Nucleus accumbens (tissue), 56 donors: ENCODE data around the gene EIF3B.
"Not testable (repeated sequence)": the region's sequence is repeated elsewhere in the genome, so short reads cannot be mapped to it uniquely, and the experiment has no call there.

ENCODE experiments used
- DNase-seq, 56 donors: peaks; one replicate each; lab custom pipeline; 2025; lab: John Stamatoyannopoulos, UW

The EIF3B gene

DNA sequence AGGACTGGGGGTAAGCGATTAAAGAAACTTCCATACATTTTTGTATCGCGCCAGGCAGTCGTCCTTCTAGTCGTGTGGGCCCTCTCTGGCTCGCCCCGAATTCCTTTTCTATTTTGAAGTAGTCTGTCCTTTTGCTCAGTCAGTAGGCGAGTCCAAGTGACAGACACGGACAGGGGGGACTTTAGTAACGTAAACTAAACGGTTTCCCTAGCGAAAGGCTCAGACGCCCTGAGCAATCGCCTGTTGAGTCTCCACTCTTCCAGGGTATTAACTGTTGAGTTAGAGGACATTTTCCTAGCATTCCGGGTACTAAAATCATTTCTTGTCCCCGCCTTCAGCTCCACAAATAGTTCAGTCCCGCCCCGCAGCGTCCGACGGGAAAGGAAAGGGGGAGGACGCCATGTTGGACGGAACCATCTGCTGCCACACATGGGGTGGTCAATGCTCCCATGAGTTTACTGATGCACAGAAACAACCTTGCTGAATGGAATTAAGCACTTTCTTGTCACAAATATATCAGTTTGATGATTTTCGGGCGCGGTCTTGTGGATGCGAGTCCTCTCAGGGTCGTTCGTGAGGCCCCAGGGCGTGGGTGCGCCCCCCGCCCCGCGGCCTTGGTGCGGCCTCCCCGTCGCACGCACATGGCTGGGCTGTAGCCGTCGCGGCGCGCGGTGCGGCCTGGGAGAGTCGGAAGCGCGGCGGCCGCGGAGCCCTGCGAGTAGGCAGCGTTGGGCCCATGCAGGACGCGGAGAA lies at the start of gene EIF3B:
EIF3B (plus strand) TSS at position 642 of the 753 bp plus-strand sequence; CDS start at position 737, 95 bp downstream.
- peak; percentile 28 to 99 (median 87) for DNase-seq

DNA sequence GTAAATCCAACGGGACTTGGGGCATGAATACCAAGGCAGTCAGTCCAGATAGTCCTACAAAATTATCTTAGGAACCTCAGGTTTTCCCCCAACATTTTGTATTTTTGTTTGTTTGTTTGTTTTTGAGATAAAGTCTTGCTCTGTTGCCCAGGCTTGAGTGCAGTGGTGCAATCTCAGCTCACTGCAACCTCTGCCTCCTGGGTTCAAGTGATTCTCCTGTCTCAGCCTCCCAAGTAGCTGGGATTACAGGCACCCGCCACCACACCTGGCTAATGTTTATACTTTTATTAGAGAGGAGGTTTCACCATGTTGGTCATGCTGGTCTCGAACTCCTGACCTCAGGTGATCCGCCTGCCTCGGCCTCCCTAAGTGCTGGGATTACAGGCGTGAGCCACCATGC lies 49.4 kb upstream of the EIF3B start:
- not testable (repeated sequence) for DNase-seq

DNA sequence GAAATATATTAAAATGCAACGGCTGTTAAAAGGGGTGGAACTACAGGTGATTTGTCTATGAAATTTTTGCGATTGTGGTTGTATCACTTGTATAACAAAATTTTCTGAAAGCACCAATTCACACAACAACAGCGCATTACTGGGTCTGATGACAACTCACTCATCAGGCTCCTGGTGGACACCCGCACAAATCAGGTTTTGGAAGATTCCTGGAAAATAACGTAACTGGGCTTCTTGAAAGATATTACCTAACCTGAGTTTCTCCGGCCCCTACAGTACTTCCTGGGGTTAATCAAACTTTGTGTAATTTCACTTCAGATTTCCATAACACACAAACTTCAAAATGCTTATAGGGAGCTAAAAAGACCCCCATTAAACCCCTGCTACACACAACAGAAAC lies 47.9 kb upstream of the EIF3B start:
- no peak for DNase-seq

DNA sequence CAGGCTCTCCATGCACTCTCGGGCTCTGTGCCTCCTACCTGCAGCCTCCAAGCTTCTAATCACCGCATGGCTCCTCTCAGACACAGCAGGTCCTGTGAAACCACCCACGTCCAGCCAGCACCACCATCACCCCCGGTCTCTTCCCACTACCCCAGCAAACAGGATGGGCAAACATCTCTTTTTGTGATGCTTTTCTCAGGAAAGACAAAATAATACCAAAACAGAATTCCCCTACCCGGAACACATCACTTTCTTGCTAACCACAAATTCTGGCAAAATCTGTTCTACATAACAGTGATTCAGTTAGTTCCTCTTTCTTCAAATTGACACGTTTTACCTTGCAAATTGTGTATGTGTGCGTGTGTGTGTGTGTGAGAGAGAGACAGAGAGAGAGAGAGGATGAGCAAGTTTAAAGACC lies 46.9 kb upstream of the EIF3B start:
- no peak for DNase-seq

DNA sequence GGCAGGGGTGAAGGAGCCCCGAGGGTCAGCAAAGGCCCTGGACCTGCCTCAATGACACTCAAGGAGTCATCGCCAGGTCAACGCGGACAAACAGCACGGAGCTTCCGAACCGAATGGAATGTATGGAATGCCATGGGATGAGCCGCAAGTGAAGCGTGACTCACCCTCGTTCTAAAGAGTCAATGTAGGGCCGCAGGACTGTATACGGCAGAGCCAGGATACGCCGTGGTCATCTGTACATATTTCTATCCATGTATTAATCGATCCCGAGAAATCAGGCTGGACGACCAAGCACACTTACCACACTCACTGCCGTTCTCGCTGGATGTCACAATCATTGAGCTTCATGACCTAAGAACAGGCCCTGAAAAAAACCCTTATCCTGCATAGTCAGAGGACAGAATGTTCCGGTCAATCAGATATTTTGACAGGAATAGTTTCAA lies 44.7 kb upstream of the EIF3B start:
- DNase-seq: no peak

DNA sequence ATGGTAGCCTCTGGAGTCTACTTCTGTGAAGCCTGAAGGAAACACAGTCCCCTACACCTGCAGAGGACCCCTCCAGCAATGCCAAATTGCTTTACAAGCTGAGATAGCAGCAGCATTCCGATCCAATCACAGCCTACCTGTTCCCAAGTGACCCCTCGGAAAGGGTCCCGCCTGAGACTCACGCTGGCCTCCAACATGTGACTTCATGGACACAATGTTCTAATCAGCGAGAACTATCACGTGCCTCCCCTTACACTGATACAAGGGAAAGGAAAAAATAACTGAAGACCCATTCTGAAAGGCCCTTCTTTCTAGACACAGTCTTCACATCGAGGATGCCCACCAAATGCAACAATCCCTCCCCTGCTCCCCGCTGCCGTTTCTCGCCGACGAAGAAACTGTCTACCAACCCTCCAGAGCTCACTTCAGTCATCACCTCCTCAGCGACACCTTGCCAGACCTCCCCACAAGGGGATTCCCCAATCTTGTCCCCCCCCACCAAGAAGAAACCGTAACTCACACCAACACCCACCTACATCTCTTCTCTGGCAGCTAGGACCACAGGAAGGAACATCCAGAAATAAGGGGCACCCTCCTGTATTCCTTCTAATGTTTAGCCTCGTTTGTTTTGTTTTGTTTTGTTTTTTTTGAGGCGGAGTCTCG lies 42.2 kb upstream of the EIF3B start:
- DNase-seq: no peak

DNA sequence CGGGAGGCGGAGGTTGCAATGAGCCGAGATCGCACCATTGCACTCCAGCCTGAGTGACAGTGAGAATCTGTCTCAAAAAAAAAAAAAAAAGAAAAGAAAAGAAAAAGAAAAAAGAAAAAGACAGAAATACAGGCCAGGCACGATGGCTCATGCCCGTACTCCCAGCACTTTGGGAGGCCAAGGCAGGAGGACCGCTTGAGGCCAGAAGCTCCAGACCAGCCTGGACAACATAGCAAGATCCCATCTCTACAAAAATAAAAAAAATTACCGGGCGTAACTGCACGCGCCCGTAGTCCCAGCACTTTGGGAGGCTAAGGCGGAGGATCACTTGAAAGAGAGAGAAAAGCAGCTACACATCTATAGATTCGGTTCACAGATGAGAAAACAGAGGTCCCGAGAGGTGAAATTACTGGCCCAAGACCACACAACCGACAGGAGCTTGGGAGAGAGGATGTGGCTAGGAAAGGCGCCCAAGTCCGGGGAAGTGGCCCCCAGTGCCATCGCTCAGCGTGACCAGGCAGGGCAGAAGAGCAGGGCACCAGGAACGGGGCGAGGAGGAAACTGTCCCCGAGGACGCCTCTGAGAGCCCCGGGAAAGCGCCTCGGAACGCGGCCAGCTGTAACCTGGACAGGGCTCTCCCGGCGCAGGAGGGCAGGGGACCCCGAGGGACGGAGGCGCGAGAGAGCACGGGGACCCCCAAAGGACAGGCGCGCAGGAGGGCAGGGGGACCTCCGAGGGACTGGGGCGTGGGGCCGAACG lies 41.0 kb upstream of the EIF3B start:
- DNase-seq: peak in 7 of 56 donors; percentile 22 to 61 (median 35)

DNA sequence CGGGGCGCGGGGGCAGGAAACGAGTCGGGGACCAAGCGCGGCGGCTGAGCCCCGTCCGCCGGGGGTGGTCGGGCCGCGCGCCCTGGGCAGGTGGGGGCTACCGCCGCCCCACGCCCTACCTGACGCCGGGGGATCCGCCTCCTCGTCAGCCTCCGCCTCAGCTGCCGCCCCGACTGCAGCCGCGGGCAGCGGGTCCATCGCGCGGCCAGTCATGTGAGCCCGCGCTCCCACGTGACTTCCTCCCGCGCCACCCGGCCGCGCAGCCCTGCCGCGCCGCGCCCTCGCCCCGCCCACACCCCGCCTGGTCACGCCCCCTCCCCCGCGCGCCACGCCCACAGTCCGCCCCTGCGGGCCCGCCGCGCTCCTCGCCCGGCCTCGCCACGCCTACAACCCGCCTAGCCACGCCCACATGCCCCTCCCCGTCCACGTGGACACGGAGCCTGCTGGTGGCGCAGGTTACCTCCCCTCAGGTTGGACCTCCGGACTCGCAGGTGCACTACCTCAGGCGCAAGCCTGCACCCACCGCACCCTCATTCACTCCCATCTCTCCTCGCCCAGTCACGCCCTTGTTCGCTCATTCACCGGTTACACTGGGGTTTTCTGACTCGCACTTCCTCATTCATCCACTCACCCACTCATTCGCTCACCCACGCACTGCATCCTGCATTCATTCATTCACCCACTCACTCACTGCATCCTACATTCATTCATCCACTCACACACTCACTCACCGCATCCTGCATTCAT lies 40.2 kb upstream of the EIF3B start, which contains the start of gene SNX8:
SNX8 (minus strand) TSS at position 233 of the 747 bp plus-strand sequence; CDS start at position 213, 20 bp downstream.
- peak; percentile 19 to 94 (median 86) for DNase-seq

DNA sequence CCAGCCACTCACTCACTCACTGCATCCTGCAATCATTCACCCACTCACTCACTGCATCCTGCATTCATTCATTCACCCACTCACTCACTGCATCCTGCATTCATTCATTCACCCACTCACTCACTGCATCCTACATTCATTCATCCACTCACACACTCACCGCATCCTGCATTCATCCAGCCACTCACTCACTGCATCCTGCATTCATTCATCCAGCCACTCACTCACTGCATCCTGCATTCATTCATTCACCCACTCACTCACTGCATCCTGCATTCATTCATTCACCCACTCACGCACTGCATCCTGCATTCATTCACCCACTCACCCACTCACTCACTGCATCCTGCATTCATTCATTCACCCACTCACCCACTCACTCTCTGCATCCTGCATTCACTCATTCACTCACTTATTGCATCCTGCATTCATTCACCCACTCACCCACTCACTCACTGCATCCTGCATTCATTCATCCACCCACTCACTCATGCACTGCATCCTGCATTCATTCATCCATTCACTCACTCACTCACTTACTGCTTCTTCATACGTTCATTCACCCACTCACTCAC lies 39.6 kb upstream of the EIF3B start:
- not testable (repeated sequence) for DNase-seq

DNA sequence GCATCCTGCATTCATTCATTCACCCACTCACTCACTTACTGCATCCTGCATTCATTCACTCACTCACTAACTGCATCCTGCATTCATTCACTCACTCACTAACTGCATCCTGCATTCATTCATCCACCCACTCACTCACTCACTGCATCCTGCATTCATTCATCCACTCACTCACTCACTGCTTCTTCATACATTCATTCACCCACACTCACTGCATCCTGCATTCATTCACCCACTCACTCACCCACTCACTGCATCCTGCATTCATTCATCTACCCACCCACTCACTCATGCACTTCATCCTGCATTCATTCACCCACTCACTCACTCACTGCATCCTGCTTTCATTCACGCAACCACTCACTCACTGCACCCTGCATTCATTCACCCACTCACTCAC lies 38.8 kb upstream of the EIF3B start:
- no peak for DNase-seq

DNA sequence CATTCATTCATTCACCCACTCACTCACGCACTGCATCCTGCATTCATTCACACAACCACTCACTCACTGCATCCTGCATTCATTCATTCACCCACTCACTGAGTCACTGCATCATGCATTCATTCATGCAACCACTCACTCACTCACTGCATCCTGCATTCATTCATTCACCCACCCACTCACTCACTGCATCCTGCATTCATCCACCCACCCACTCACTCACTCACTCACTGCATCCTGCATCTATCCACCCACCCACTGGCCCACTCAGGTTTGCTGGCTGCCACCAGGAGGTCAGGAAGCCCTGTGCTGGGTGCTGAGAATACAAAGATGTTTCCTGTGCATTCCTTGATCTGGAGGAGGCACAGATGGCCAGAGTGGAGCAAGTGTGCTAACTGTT lies 38.0 kb upstream of the EIF3B start:
- DNase-seq: no peak

DNA sequence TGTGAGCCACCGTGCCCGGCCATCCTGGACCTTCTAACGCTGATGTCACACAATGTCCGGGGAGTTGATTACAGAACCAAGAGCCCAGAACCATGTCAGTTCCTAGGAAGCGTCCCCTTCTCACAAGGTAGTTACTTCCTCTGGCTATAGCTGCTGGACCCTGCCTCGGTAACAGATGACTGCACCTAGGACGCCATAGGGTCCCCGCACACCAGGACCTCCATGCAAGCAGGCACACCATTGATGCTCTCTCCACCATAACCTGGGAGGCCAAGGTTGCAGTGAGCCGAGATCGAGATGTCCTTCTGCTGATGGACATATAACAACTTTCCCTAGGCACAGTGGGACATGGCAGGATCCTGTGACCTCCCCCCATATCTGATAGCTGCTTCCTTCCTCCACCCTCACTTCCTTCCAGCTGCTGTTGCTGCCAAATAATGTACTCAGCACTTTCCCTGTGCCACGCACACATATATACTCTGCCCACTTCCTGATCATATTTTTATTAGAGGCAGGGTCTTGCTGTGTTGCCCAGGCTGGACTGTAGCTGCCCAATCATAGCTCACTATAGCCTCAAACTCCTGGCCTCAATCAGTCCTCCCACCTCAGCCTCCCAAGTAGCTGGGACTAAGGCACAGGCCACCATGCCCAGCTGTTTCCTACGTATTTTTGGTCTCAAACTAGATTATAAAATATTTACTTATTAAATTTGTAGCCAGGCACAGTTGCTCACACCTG lies 36.9 kb upstream of the EIF3B start:
- no peak for DNase-seq

DNA sequence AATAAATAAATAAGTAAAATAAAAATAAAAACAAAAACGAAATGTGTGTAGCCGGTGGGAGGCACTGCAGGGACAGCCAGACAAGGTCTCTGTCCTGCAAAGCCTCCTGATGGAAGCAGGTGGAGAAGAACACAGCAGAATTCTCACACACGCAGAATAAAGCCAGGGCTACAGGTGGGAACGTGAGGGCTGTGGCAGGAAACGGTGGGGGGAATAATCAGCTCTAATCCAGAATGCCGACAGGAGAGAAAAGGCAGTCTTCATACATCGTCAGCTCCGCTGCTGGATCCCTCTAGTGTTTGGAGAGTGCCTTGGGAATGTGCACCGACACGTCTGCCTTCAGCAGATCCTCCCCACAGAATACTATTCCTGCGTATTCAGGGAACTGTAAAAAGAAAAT lies 33.6 kb upstream of the EIF3B start:
- peak in 8 of 56 donors; percentile 1 to 36 (median 9) for DNase-seq

DNA sequence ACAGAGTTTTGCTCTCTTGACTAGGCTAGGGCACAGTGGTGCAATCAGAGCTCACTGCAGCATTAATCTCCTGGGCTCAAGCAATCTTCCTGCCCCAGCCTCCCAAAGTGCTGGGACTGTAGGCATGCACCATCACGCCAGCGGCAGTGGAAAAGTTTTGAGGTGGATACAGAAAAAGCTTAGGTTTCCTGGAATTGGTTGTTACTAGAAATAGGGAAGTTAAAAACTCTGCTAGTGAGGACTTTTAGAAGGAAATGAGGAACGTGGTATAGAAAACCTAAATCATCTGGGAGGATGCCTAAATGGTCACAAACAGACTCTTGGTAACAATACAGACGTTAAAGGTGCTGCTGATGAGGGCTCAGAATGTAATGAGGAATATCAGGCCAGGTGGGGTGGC lies 29.5 kb upstream of the EIF3B start:
- DNase-seq: no peak

DNA sequence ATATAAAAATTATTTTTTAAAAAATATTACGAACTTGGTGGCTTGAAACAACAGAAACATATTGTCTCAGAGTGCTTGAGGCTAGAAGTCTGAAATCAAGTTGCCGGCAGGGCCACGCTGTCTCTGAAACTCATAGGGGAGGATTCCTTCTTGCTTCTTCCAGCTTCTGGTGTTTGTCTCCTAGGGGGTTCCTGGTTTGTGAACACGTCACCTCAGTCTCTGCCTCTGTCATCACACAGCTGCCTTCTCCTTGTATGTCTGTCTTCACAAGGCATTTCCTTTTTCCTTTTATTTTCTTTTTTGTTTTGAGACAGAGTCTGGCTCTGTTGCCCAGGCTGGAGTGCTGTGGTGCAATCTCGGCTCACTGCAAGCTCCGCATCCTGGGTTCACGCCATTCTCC lies 27.7 kb upstream of the EIF3B start:
- no peak for DNase-seq

DNA sequence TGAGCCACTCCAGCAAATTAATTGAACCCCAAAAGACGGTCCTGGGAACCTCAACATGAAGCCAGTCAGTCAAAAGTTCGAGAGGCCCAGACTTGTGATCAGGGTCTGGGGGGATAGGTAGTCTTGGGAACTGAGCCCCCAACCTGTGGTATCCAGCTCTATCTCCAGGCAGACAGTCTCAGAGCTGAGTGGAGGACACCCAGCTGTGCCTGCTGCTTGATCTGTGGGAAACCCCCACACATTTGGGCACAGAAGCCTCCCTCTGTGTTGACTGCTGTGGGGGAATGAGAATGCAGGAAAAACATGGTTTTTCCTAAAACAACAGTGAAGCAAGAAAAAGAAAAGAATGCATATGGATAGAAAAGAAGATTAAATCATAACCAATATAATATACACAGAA lies 24.1 kb upstream of the EIF3B start:
- no peak for DNase-seq

DNA sequence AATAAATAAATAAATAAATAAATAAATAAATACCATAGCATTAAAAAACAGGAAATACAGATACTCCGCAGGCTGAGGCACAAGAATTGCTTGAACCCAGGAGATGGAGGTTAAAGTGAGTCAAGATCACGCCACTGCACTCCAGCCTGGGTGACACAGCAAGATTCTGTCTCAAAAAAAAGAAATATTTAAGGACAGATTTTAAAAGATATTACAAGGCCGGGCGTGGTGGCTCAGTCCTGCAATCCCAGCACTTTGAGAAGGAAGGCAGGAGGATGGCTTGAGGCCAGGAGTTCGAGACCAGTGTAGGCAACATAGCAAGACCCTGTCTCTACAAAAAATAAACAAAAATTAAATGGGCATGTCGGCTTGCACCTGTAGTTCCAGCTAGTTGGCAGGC lies 22.9 kb upstream of the EIF3B start:
- no peak for DNase-seq

DNA sequence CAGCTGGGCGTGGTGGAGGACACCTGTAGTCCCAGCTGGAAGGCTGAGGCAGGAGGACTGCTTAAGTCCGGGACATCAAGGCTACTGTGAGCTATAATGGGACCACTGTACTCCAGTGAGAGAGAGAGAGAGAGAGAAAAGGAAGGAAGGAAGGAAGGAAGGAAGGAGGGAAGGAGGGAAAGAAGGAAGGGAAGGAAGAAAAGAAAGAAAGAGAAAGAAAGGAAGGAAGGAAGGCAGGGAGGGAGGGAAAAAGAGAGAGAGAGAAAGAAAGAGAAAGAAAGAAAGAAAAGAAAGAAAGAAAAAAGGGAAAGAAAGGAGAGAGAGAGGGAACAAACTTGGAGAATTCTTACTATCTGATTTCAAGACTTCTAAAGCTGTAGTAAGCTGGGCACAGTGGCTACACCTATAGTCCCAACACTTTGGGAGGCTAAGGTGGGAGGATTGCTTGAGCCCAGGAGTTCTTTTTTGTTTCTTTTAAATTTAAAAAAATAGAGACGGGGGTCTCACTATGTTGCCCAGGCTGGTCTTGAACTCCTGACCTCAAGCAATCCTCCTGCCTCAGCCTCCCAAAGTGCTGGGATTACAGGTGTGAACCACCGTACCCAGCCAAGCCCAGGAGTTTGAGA lies 21.9 kb upstream of the EIF3B start:
- not testable (repeated sequence) for DNase-seq
